NCI-H1092 treated with DMSO at 0.1 percent for 48 hours (cell line): Measurements from ENCODE around the gene RGS1.

Experiments
- DNase-seq: peaks from one replicate; lab custom pipeline; 2025; lab: John Stamatoyannopoulos, UW

RGS1 gene

DNA sequence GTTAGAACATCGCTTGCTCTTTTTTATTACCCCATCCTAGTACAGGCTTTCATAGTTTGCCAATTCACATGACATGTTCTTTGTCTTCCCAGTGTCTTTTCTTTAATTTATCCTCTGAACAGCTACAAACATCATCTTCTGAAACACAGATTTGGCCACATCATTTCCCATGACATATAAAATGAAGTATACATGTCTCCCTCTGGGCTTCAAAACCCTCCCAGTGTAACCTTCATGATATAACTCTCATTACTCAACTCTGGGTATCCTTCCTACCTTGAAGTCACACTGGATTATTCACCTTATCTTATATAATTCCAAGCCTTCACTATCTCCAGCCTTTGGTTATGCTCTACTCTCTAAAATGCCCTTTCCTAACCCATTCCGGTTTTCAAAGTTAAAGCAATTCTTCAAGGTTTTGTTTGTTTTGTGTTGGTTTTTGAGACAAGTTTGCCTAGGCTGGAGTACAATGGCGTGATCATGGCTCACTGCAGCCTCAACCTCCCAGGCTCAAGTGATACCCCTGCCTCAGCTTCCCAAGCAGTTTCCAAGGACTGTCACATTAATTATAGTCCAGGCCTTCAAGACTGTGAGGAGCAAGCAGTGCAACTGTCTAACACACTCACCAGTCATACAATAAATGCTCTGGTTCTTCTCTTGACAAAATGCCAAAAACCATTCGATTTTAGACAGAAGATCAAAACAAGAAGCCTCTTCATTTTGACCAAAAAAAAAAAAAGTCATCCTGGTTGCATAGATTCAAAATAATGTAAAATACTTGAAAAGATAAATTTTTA is 5.8 kb downstream of the RGS1 start:
- DNase-seq, result no peak

DNA sequence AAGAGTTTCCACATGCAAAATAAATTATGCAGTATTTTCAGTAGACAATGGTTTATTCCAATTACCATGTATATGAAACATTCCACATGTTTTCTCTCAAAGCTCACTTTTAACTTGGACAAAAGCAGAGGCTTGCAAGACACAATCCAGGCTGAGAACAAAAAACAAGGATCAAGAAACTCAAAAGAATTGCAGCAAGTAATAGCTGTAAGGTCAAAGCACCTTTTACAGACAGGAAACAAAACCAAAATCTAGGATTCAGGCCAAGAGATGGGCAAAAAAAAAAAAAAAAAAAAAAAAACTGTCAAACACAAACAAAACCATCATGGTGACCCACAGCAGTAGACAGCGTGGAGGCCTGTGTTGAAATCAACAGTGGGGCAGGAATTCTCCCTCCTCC is 9.3 kb downstream of the RGS1 start:
- no peak for DNase-seq

DNA sequence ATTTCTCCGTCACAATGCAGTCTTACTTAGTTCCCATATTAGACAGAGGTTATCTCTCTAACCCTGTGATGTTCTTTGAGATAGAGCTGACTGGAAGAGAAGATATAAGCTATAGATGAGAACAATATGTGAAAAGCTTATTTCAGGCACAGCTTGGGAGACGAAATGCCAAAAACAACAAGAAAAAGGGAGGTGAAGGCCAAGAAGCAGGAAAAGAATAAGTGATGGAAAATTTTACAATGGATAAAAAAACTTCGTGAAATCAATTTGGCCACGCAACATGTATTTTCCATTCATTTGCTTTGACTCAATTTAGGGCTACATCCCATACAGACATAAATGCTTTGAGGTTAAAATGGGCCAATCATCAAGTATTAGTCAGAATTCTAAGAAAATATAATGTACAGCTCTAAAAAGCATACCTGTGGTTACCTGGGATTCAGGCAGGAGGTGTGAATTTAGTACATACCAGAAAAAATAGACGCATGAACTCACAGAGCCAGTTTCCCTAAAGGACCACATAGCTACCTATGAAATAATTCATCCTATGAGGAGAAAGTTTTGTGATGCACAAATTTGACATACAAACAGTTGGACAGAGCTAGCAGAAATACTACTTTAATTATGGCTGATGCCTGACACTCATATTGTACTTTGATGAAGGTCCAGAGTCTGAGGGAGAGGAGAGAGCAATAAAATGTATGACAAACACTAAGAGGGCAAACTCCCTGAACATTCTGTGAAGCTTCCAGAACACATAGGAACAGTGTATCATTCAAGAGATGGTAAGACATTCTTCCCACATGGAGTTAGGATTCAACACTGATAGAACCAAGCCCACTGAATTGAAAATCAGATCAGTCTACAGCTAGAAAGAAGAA is 12.1 kb downstream of the RGS1 start:
- DNase-seq, result no peak

DNA sequence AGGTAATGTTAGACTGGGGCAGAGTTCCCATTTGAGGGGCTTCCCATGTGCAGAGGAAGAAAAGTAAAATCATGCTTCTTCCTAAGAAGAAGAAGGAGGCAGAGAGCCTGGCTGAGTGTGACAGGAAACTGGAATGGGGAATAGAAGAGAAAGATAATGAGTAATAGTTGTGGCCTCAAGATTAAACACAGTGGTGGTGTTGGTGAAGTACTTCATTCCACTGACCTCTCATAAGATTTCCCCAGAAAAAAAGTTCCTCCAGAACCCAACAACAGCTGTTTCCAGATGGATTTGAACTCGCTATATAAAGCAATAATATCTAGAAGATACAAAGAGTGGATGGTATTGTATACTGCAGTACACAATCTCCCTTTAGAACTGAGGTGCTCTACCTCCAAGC is 13.0 kb downstream of the RGS1 start:
- DNase-seq, result no peak

DNA sequence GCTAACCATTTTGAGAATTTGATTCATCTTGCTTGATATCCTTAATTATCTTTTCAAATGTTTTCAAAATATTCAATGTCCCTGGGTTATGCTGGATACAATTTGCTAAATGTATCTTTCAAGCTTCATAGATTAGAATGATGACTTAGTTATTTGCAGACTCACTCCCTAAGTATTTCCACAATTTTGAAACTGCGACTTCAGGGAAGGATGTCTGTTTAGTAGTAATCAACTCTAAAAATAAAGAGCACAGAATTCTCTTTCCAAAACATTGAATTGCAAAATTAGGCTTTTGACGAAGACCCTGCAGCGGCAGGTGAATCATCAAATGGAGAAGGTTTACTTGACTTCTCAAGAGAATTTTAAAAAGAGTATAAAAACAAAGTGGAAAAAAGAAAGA is 14.2 kb downstream of the RGS1 start:
- no peak for DNase-seq

DNA sequence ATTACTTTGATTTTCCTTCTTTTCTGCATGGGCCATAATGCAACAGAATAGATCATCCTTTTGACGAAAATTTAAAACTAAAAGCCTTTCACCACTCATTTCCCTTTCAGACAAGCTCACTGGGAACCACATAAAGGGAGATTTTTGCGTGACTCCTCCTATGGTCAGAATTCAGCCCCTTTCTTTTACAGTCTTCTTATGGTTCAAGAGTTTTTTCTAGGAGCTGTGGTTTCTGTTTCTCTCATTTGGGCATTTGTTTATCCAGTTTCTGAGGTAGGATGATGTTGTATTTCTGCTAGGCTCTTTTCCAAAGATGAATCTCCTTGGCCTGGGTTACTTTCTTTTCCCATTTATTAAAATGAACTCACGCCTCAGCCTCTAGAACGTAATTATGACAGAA is 16.9 kb downstream of the RGS1 start:
- DNase-seq, result no peak

DNA sequence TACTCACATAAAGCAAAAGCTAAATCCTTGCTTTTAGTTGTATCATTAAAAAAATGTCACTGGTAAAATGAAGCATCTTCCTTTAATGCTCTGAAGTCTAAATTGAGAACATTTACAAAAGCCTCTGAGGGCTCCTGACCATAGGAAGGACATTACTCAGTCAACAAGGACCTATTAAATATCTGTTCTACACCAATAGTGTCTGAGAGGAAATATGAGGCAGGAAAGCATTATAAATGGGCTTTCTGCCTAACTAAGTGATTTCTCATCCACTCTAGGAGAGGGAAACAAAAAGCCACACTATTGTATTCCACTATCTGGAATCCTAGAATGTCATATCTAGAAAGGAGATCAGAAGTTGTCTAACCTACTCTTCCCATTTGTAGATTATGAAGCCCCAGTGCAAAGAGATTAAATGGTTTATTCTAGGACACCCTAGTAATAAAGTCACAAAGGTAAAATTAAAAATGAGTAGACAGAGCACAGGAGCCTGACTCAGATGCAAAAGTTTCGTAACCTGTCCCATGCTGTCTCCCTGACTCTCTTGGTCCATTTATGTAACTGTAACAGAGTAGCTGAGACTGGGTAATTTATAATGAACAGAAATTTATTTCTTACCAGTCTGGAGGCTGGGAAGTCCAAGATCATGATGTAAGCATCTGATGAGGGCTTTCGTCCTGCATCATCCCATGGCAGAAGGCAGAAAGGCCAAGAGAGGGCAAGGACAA is 17.6 kb downstream of the RGS1 start:
- DNase-seq, result no peak

DNA sequence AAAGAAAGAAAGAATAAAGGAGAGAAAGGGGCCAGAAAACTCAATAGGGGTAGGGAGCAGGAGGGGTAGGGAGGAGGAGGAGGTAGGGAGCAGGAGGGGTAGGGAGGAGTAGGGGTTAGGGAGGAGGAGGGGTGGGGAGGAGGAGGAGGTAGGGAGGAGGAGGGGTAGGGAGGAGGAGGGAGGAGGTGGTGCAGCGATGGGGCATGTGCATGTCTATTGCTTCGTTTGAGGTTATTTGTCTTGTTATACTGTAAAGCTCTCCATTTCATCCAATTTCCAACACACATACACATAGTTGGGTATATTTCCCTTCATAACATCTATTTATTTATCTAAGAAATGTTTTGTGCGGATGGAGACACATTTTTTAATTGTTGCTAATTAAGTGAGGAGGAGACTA is 19.7 kb downstream of the RGS1 start:
- no peak for DNase-seq

DNA sequence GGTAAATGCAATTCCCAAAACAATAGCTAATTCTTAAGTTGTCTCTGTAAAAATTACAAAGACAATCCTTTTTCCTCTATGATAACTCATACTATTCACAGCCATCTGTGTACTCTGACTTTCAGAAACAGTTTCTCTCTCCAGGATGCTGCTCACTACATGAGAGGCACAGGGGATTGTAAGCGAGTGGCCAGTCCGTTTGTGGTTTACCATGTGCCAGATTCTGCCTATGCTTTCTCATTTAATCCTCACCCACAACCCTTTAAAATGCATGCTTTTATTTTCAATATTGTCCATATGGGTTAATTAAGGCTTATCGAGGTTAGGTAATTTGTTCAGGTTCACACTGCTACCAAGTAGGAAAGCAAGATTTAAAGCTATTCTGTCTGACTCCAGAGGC is 23.0 kb downstream of the RGS1 start:
- DNase-seq, result no peak

DNA sequence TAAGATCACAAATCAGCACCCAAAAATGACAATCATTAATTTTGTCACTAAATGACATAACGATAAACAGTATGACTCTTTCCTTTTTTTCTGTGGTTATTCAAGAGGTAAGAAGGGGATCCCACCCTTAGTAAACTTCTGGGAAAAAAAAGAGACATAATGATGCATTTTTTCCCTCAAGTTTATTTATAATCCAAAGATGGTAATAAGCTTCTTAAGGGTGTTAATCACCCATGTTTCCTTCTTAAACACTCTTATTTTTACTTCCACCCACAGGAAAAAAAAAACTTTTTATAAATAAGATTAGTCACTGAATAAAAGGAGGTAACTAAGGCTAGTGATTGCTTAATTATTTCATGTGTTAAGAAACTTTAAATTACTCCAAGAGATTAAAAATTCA is 24.7 kb downstream of the RGS1 start:
- no peak for DNase-seq

DNA sequence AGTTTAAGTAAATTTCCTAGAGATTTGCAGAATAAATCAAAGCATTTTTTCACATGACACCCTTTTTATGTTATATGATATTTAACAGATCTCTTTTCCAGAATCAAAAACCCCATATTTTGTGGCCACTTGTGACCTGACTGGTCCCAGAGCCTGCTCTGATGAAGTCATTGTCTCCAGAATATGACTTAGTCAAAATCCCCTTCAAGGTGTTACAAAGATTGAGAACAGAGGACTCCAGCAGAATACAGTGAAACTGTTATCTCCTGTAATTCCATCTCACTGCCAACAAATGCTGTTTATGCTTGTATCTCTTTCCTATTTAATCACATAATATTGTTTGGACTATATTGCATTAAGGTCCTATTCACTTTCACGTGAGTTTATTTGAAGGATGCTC is 25.6 kb downstream of the RGS1 start:
- DNase-seq, result no peak

DNA sequence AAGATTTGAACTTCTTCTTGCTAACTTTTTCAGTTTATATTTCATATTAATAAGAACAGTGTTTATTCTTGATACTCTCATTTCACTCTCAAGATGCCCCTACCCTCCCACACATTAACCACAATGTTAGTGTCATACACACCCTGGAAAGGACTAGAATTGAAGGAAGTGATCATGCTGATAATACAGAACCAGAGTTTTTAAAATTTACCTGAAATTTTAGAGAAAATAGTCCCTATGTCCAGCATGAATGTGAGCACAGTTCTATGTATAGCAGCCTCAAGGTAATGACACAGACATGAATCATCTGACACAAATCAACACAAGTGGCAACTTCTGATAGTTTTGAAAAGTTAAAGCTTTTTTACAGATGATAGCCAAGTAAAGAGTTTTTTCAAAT is 26.0 kb downstream of the RGS1 start:
- DNase-seq, result no peak

DNA sequence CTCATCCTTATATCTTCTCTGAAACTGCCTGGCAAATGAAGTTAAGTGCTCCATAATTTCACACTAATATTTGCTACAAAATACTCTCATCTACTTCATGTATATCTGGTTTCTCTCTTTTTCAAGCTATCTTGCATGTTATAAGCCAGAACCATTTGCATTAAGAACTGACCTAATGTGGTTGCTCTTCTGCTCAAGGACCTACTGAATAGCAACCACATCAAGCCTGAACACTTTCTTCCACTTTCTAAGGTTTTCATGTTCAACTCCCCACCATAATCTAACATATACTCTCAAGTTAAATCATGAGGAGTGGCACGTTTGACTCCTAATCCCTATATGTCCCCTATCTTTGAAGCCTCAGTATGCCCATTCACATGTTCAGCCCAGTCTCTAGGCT is 27.2 kb downstream of the RGS1 start:
- no peak for DNase-seq

DNA sequence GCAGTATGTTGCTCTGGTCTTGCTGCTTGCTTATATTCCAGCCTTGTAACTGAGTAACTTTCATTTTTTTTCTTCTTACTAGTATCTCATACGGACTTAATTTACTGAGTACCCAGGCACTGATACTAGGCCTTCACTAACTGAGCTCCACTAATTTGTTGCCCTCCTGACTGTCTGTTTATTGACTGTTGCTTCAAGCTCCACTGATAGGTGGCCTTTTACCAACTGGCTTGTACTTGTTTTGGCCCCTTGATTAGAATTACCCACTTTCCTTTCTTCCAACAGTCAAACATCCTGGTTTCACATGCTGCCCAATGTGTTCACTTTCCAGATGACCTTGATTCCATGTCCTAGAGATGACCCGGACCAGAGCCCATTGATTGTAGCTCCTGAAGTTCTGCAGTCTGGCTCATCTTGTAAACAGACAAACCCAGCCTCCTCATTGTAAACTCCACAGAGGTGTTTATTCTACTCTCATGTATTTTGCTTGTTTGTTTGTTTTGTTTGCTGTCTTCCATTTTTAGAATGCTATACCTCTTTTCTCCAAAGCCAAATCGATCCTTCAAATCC is 27.7 kb downstream of the RGS1 start:
- no peak for DNase-seq

DNA sequence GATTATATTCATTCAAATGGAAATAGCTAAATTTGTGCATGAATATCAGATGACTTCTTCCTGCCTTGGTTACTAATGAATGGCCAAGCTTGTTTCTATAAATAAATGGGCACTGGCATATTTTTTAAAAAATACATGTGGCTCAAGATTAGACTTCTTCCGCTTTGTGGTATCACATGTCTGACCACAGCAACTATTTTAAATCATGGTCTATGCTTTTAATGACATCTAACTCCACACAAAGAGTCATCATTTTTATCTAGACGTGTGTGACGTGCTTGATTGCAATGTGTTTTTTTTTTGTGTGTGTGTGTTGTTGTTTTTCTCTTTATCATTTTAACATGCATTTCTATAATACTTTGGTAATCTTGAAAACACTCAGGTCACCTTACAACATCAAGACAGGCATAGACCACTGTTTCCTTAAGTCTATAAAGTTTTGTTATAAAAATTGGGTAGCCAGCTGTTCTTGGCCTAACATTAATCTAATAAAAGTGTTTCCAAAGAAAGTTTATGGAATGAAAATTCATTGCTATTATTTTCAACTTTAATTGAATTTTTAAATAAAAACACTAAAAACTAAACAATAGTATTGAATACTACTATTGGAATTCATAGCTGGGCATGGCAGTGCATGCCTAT is 29.5 kb downstream of the RGS1 start:
- DNase-seq, result no peak

DNA sequence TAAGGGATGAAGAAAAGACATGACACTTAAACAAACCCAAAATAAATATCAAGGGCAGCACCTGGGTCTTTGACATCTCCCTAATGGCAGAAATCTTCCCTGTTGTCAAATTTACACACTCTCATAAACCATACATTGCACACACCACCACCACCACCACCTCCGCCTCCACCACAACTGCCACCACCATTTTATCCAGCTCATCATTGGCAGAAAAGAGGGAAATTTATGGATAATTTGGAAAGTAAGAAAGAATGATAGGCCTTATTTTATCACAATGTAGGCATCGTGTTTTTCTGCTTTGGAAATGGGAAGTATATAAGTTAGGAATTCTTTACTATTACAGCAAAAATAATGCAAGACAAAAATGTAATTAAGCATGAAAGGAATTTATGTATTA is 33.1 kb downstream of the RGS1 start:
- no peak for DNase-seq

DNA sequence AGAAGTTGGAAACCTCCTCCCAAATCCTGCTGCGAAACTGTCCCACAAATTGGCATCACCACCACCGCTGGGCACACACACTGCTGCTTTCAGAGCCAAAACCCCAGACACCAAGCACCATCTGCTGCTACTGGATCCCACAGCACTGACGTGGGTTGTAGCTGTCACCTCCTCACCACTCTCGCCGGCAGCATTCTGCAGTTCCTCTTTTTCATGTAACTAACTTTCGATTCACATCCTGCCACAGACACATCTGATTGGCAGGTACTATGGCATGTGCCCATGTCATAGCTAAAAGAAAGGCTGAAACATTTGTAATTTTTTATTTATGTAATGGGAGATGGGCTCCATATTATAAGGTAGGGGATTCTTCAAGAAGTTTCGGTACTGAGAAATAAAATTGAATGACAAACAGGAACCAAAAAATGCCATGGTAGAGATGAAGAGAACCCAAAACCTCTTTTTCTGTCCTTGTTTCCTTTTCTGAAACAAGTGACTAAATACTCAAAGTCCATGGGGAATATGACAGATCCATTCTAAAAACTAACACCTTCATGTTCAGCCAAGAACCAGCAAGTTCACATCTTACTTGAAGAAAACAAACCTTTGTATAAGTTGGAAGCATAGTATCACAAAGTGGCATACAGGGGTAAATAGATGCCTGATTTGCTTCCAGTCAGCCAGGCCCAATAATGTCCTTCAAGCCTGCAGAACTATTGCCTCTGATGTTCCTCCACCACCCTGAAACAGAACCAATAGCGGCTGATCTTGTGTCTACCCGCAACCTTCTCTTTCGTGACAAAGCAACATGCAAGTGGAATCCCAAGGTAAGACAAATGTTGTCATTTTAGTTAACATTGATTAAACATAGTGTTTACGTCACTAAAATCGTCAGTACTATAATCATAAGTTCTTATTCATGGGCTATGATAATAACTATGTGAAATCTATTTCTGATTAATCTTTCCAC is 33.8 kb downstream of the RGS1 start:
- DNase-seq, result no peak

DNA sequence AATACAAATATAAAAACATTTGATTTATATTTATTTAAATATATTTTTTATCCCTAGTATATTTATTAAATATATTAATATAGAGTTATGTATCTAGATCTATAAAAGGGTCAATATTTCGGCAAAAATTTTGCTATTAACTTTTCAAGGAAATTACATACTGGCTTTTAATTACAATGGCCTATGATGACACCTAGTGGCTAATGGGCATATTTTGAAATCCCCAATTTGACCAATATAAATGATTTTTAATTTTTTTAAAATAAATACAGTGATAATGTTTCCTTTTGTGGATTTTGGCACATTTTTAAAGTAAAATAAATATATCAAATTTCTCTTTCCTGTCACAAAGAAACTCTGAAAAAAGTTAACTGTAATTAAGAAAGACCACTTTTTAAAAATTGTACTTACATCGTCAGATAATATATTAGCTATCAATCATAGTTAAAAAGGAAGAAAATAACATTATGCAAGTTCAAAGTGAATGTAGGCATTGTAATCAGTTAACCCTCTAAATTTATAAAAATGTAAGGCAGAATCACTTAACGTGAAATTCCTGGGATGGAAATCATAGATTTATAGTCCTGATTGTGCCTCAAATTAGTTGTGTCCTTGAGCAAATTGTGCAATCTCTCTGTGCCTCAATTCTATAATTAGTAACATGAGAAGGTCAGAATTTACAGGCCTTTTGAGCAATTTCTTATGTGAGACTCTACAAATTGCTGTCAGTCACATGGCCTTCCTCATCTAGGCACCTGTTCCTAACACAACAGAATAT is 34.7 kb downstream of the RGS1 start:
- peak; percentile 5 for DNase-seq

DNA sequence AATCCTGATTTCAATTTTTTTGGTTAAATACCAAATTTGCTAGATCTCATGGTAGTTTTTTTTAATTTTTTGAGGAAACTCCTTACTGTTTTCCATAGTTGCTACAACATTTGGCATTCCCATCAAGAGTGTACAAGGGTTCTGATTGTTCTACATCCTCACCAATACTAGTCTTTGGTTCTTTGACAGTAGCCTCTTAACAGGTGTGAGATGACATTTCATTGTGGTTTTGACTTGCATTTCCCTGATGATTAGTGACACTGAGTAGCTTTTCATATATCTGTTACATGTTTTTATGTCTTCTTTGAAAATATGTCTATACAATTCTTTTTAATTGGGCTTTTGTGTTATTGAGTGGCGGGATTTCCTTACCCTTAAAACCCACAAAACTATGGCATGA is 39.5 kb downstream of the RGS1 start:
- no peak for DNase-seq

DNA sequence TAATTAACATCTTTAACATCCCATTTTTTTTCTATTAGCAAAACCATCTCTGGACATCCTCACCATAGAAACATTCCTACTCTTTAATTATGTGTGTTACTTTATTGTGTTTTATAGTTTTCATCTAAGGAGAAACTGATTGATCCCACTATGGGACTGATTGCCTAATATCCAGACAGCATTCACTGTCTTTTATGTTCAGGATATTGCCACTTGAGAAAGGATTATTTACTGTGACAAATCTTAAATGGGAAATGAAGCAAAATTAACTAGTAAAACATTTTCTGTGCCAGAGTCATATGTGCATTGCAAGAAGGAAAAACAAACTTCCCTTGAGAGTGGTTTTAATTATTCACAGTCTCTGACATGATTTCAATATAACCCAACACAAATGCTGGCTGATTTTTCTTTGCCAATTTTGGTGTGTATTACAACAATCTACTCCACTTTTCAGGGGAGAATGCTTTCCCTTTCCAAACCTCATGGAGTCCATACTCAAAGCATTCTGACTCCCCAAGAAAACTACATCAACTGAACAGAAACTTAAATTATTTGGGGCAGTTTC is 44.6 kb downstream of the RGS1 start:
- DNase-seq, result no peak
